GM18499 (cell line): Measurements from ENCODE around the gene RPGRIP1.
"Not testable (repeated sequence)": the region's sequence is repeated elsewhere in the genome, so short reads cannot be mapped to it uniquely, and the experiment has no call there.

Source experiments
- ATAC-seq: cut with Tn5 transposase; IDR thresholded peaks from one replicate; pipeline ENCODE4 v1.9.1; 2021; ENCODE audit warnings: moderate number of reproducible peaks; ENCODE audit not compliant: insufficient read depth, unreplicated experiment

RPGRIP1 gene

DNA sequence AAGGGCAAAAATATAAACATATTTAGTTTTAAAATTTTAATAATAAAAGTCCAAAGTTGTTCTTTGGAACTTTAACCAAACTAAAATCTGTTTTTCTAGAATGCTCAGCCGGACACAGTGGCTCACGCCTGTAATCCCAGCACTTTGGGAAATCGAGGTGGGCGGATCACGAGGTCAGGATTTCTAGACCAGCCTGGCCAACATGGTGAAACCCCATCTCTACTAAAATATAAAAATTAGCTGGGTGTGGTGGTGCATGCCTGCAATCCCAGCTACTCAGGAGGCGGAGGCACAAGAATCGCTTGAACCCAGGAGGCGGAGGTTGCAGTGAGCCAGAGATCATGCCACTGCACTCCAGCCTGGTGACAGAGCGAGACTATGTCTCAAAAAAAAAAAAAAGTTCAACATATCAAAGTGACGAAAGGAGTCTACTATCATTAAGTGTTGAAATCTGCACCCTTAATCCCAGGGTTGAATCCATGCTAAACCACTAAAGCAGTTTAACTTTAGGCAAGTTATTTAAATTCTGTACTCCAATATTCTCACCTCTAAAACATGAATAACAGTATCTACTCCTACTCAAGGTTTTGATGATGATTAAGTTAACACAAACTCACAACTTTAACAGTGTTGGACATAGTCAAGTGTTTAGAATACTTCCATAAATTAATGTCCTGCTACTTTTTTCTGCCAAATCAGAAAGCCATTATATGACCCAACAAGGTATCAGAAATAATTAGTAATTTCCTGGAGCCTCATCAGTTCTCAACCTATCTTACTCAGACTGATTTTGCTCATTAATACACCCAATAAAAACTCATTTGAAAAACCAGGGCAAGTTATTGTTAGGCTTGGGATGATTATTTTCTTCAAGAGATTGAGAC lies 21.6 kb upstream of the RPGRIP1 start:
- ATAC-seq: no peak

DNA sequence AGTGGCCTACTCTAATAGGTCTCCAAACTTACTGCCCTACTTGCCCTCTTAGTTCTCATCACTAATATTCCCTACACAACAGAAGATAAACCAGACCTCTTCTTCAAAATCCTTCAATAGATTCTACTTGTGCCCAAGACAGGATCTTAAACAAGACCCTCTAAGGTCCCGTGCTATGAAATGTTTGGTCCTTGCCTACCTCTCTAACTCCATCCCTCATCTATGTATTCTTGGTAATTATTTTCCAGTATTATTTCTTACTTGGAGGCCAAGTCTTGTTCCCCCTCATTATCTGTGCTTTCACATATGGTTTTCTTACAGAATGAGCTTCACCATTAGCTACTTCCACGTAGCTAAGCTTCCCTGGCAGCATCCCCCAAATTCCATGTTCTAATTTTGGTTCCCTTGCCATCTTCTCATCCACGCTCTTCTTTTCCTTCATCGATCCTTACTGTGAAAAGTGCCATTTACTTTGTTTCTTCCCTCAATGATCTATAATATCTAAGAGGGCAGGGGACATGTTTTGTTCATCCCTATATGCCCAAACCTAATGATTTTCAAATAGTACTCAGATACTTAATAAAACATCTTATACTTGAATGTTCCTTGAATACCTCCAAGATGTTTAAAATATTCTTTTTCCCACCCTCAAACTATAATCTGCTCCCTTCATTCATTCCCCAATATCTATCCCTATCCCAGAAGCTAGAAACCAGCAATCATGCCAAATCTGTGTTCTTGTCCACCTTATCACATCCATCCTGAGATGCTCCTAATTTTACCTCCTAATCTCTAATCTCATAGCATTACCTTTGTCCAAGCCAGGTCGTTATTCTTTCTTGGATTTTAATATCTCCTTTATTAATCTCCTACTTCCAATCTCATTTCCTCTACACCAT lies 20.7 kb upstream of the RPGRIP1 start:
- ATAC-seq: no peak

- ATAC-seq: no peak
Observed at GRCh38 chr14:21261824-21262223, 18.1 kb upstream of the RPGRIP1 start.

DNA sequence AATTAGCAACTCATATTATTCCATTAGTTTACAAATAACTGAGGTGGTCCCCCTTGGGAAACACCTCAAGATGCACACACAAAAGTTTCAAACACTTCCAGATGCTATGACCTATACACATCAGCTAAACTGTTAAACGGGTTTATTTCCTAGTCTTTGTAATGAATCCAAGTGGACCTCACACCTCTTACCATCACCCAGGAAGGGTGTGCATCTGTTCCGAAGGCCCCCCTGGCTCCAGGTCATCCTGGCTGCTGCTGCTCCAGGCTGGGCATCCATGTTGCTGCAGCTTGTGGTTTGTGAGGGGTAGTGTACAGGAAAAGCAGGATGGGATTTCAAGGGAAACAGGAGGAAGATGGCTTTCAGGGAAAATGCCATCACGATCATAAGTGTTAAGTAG lies 17.5 kb upstream of the RPGRIP1 start:
- no peak for ATAC-seq

DNA sequence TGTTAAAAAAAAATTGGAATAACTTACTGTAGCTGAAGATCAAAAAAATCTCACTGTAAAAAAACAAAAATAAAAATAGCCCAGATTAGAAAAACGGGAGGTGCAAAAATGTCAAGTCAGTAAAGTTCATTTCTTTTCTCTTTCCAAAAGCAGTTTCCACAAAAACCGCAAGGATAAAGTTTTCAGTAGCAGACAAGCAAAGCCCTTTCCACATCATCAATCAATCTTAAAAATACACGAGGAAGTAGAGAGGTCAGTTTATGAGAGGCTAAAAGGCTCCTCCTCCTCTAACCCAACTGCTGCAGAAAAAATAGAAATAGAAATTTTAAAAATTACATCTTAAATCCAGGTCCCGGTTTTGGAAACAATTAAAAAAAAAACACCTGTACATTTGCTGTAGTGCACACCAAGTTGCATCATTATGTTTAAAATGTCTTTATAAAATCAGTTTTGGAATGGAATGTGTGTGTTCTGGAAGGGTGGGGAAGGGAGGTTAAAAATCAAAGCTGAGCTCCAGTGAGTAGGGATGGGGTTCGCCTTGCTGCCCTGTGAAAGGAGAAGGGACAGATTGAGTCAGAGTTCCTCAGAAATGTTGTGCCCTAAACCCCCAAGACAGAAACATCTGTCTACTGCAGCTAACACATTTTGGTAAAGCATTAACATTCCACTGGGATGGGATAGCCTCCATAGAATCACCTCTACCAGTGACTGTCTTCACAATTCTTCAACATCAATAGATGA lies 16.4 kb upstream of the RPGRIP1 start:
- ATAC-seq: no peak

DNA sequence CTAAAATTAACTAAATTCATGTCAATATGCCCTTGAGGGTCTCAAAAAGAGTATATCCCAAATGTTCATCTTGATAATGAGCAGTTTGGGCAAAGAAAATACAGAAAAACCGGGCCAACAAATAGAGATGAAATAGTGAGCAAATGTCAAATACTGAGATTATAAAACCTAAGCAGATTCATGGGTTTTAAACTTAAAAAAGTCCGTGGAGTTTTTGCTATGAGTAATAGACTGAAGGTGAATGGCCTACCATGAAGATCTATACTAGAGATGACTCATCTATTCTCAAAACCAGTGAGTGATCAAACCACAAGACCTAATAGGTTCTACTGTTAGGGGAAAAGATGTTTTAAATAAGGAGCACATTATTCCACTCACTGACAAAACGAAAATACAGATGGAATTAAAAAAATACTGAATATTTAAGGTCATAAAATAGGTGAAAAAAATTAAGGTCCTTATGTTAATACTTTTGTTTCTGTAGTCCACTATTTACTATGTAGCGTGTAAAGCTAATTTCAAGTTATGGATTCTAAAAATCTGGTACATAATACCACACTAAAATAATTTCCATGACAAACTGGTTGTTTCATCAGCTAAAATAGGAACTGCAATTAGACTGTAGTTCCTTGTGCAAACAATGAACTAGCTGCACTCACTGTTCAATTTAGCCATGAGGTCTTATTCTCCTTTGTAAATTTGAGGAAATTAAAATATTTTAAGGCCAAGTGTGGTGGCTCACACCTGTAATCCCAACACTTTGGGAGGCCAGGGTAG lies 15.7 kb upstream of the RPGRIP1 start:
- ATAC-seq: peak; percentile 65

GRCh38 chr14:21267431-21267845 lies 12.4 kb upstream of the RPGRIP1 start:
- ATAC-seq: no peak

DNA sequence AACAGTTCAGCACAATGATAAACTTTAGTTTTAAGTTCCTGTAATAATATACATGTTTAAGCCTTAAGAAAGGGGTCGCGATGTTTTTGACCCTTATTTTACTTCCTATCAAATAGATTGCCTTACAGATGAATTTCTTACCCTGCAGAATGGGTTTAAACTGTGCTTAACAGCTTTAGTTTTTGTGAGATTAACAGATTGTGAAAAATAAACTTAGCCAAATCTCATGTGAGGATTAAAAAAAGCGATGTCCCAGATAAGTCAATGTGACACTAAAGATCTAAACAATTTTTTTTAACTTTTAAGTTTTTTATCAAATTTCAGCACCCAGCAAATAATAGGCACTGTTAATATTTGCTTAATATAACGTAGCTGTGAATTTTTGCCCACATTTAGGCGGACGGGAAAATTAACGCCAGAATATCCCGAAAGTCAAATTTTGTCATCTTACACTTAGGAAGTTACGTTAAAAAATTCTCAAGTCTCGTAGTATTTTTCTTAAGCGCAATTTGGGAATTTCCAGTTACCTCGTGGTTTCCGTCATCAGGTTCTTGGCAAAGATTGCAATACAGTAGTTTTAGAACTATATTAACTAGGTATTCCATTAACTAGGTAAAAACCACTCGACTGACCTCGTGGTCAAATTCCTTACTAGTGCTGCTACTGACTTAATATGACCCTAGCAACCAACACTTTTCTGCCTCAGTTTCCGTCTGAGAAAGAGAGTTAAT lies 11.8 kb upstream of the RPGRIP1 start:
- ATAC-seq: no peak

- ATAC-seq: no peak
Observed at GRCh38 chr14:21268617-21269251, 11.1 kb upstream of the RPGRIP1 start.

DNA sequence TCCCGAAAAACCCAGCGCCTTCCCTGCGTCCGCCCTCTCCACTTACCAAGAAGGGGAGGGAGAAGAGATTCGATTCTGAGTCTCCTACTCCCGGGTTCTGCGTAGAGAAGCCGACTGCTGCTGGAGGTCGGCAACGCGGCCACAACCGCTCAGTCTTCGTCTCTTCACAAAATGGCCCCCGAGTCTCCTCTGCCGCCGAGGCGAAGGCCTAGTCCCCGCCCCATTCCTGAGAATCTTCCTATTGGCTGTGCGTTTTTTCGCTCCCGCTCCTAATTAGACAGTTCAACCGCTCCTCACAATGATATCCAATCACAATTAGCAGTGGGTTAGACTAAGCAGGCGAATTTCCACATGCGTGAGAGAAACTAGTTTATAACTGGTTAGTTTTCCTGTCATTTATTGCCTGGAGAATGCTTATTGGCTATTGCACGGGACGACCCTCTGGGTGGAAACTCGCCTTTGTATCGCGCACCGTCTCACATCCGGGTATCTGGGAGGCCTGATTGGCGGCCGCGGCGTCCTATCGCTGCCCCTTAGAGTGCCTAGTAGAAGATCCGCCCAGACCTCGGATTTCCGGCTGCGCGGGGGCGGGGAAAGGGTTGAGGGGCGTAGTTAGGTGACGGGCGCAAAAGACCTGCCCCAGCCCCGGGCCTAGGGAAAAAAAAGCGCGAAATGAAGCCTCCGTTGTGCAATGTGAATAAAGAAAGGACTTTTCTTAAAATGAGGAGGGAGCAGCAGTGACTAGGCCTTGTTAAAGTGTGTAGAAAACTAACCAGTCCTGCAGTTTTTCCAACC lies 10.4 kb upstream of the RPGRIP1 start, which contains the start of gene HNRNPC:
HNRNPC (minus strand) TSS at position 191 of the 795 bp plus-strand sequence. CDS start 35,249 bp downstream, outside the sequence.
- peak; percentile 86 for ATAC-seq

GRCh38 chr14:21272661-21273060 lies 7.2 kb upstream of the RPGRIP1 start:
- not testable (repeated sequence) for ATAC-seq

DNA sequence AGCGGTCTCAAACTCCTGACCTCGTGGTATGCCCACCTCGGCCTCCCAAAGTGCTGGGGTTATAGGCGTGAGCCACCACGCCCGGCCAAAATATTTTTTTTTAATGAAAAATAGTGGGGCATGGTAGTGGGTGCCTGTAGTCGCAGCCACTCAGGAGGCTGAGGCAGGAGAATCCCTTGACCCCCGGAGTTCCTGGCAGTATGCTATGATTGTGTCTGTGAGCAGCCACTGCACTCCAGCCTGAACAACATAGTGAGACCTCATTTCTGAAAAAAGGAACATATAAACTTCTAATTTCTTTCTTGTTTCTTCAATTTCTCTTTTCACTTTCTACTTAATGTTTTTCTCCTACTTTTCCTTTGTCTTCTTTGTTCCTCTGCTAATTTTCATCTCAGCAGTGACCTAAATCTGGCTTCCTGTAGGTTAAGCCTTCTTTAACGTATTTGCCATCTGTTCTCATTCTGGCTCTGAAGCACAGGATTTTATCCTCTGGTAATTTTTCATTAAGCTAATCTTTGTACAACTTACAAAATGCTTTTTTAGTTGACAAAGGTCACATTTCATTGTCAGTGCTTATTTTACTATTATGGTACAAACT lies 4.5 kb upstream of the RPGRIP1 start:
- ATAC-seq: no peak

DNA sequence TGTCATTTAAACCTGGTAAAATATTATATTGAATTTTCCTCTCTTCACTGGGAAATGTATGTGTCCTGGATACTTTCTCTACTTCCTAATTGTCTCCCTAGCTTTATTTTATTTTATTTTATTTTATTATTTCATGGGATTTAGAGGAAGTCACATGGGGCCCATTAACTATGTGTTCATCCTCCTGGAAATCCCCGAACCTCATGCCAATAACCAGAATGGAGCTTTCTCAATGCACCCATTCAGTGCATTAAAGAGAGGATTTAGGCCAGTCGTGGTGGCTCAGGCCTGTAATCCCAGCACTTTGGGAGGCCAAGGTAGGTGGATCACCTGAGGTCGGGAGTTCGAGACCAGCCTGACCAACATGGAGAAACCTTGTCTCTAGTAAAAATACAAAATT lies 1.3 kb upstream of the RPGRIP1 start:
- no peak for ATAC-seq

DNA sequence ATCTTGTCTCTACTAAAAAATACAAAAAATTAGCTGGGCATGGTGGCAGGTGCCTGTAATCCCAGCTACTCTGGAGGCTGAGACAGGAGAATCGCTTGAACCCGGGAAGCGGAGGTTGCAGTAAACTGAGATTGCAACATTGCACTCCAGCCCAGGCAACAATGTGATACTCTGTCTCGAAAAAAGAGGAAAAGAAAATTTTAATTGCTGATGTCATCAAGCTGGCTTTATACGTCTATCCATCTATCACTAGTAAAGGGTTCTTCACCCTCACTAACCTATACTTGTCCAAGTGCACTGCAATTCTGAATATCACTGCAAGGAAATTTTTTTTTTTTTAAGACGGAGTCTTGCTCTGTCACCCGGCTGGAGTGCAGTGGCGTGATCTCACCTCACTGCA lies 2.0 kb downstream of the RPGRIP1 start:
- ATAC-seq: not testable (repeated sequence)

GRCh38 chr14:21286516-21286915 lies 6.6 kb downstream of the RPGRIP1 start:
- ATAC-seq: not testable (repeated sequence)

DNA sequence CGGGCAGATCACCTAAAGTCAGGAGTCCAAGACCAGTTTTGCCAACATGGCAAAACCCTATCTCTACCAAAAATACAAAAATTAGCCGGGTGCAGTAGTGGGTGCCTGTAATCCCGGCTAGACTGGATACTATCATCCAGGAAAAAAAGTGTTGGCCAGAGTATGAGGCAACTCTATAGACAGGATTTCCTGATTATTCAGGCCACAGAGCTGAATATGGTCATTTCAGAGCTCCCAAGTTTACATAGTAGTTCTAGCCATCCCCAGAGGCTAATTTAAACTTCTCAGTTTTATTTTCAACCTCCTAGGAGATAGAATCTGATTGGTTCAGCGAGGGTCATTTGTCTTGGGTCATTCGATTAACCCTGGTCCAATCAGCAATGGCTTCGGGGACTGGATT lies 7.3 kb downstream of the RPGRIP1 start:
- ATAC-seq: no peak

- ATAC-seq: not testable (repeated sequence)
Observed at GRCh38 chr14:21294026-21294425, 14.1 kb downstream of the RPGRIP1 start.
